Bronchial epithelial cell (primary cell): ENCODE results near the gene MACO1. TPM values are rescaled to one million over a fixed set of nuclear protein-coding genes. Genes with fewer than 3 reads are reported as not detected.

Experiments
- DNase-seq: peaks from one replicate; pipeline ENCODE4 v3.0.0-alpha.2; 2010; ENCODE audit warnings: low read depth
- FAIRE-seq: peaks from 2 replicates; lab custom pipeline; 2011; peaks lifted over from hg19 to GRCh38; lab: Jason Lieb, UNC
- H3K27me3 ChIP-seq: 2 replicates; pipeline ENCODE4 v1.5.1; 2011; ENCODE audit warnings: low read length; ENCODE audit not compliant: control insufficient read depth, insufficient read depth
- H3K36me3 ChIP-seq: 2 replicates; pipeline ENCODE4 v1.5.1; 2011; ENCODE audit warnings: low read length; ENCODE audit not compliant: control insufficient read depth, insufficient read depth
- H3K4me3 ChIP-seq: 2 replicates; pipeline ENCODE4 v1.5.1; 2011; ENCODE audit warnings: mild to moderate bottlenecking, low read depth, low read length, control low read depth
- total RNA-seq: library from RNA; depleted of rRNA; stranded (reverse); fragments of >200 nt; gene quantifications from 2 replicates; pipeline ENCODE4 v1.2.1, GENCODE V29; 2014
- TF ChIP-seq, protein P1 (sequence below): IDR thresholded peaks from 2 replicates; pipeline ENCODE4 v1.5.1; 2011; ENCODE audit warnings: mild to moderate bottlenecking, moderate library complexity, low read length, control low read depth, inconsistent platforms; ENCODE audit not compliant: insufficient read depth, severe bottlenecking

The MACO1 gene
- total RNA-seq, 1 donor from 2014 or later = 17.4 TPM

DNA sequence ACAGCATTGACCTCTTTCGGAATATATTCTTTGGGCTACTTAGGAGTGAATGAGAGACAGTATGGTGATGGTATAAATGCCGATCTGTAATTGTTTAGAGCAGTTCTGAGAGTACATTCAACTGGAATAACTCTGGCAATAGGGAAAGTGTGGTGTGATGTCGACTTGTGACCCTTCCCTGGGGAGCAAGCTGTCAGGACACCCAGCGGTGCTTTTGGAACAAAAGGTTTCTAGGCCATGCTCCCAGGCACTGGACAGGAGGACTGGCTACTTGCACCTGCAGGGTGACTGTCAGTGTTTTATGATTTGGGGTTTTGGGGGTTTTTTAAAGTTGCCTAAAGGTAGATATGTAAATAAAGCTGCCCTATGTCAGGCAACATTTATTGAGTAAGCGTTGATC, 50.9 kb downstream of the MACO1 start:
- no peak overlapping the region for H3K4me3 ChIP-seq
- TF ChIP-seq, protein P1, sequence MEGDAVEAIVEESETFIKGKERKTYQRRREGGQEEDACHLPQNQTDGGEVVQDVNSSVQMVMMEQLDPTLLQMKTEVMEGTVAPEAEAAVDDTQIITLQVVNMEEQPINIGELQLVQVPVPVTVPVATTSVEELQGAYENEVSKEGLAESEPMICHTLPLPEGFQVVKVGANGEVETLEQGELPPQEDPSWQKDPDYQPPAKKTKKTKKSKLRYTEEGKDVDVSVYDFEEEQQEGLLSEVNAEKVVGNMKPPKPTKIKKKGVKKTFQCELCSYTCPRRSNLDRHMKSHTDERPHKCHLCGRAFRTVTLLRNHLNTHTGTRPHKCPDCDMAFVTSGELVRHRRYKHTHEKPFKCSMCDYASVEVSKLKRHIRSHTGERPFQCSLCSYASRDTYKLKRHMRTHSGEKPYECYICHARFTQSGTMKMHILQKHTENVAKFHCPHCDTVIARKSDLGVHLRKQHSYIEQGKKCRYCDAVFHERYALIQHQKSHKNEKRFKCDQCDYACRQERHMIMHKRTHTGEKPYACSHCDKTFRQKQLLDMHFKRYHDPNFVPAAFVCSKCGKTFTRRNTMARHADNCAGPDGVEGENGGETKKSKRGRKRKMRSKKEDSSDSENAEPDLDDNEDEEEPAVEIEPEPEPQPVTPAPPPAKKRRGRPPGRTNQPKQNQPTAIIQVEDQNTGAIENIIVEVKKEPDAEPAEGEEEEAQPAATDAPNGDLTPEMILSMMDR = no peak
- H3K36me3 ChIP-seq = no peaks in the 10 kb centered on the region
- DNase-seq (no peak), FAIRE-seq (no peak)
- H3K27me3 ChIP-seq = no peaks in the 10 kb centered on the region

DNA sequence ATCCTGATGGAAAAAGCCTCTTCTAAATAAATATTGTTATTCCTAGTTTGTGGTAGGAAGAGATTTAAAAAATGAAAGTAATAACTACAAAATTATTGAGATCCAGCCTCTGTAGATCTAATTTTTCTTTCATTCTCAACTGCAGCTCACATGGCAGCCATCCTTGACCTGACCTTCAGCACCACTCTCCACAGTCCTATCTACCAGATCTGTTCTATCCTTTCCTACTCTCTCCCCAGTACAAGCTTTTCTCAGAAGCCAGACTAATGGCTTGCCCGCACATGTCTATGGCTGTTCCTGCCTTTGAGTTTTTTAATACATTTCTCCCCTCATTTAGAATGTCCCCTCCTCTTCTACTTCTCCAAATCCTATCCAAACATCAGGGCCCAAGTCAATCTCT, 51.5 kb downstream of the MACO1 start:
- no peaks in the 10 kb centered on the region for H3K36me3 ChIP-seq

DNA sequence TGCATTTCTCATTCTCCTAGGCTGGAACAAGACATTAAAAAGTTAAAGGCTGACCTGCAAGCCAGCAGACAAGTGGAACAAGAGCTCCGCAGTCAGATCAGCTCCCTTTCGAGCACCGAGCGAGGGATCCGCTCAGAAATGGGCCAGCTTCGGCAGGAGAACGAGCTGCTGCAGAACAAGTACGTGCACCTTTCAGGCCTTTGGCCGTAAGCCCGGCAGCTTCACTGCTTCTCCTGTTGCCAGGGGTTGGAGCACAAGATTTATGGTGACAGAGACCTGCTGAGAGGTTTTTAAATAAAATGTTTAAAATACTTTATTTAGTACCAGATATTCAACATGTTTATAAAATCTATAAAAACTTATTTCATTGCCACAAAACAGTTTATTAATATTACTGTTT, 53.4 kb downstream of the MACO1 start:
- FAIRE-seq = no peak
- H3K4me3 ChIP-seq = no peak overlapping the region
- no peaks in the 10 kb centered on the region for H3K27me3 ChIP-seq
- TF ChIP-seq, protein P1 = no peak
- H3K36me3 ChIP-seq = peaks cover 2% of the 10 kb centered on the region
- DNase-seq = no peak

More for the DNA sequence above, 51.5 kb downstream of the MACO1 start:
- DNase-seq (no peak), FAIRE-seq (no peak)
- Histone ChIP-seq H3K4me3 (no peak overlapping the region), H3K27me3 (no peaks in the 10 kb centered on the region)
- TF ChIP-seq, protein P1 = no peak

DNA sequence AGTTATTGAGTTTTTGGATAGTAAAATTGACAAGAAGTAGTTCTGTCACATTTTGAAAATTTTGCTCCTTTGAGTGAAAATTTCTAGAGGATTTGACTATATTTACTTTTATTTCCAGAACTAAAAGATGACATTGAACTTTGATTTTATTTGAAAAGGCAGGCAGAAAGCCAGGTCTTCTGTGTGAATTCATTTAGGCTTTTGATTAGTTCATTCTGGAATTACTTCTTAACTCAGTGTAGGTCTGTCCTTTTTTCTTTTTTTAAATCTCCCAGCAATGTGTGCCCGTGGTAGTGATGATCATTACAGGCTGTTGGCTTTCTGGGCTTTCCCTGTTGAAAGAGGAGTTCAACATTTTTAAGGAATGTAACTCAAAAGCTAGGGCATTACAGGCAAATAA, 53.8 kb downstream of the MACO1 start:
- DNase-seq (no peak), FAIRE-seq (no peak)
- Histone ChIP-seq H3K36me3 (peaks cover 3% of the 10 kb centered on the region), H3K4me3 (no peak overlapping the region), H3K27me3 (no peaks in the 10 kb centered on the region)
- TF ChIP-seq, protein P1 = no peak

DNA sequence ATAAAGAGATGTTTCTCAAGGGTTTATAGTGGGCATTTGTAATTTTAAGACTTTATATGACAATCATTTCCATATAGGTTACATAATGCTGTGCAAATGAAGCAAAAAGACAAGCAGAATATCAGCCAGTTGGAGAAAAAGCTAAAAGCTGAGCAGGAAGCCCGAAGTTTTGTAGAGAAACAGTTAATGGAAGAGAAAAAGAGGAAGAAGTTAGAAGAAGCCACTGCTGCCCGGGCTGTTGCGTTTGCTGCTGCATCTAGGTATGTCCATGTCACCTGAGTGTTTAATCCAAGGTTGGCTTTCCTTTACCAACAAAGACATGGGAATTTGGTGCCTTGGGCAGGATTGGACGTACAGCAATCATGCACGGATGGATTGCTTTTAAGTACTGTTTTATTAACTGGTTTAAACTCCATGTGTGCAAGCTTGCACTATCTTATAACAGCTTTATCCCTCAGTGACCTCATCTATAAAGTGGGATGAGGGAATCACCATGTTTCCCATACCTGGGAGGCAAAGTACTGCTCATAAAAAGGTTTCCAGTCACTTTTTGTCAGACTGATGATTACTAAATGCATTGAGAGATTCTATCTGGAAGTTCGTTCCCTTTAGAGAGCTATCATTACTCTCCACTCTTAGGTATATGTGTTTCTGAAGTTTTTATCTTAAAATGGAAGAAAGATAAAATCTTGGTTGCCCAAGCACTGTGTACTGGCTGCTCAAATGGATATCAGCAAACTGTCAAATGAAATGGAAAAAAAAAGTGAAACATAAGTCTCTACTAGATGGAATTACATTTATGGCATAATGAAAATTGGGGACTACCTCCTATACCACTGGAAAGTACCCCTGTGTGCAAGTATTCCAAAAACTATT, 55.1 kb downstream of the MACO1 start:
- Histone ChIP-seq H3K27me3 (no peaks in the 10 kb centered on the region), H3K4me3 (no peak overlapping the region), H3K36me3 (peaks cover 3% of the 10 kb centered on the region)
- TF ChIP-seq, protein P1 = no peak
- DNase-seq = no peak
- FAIRE-seq = no peak
